ENCODE results near the gene APOC4.

APOC4 gene

GRCh38 chr19:44947041-44947581 lies 5.1 kb downstream of the APOC4 start:
- H3K4me1 ChIP-seq (ENCODE audit: control insufficient read depth, insufficient read depth, low read length, poor library complexity, severe bottlenecking), result no peaks in the 10 kb centered on the region
- no peaks in the 10 kb centered on the region for H3K36me3 ChIP-seq (ENCODE audit: control insufficient read depth, insufficient read depth, low read length)
- no peak overlapping the region for H3K4me3 ChIP-seq (ENCODE audit: insufficient read depth, low read depth, low read length, poor library complexity, severe bottlenecking)
- H3K27ac ChIP-seq (ENCODE audit: insufficient read depth, low read length, poor library complexity, severe bottlenecking), result no peak overlapping the region
- DNase-seq, result no peak
- H3K9me3 ChIP-seq (ENCODE audit: control insufficient read depth, low read length), result no peaks in the 10 kb centered on the region
- no peaks in the 10 kb centered on the region for H3K27me3 ChIP-seq (replicated peaks; ENCODE audit: control insufficient read depth, insufficient read depth, low read length, poor library complexity, severe bottlenecking)

- DNase-seq, result no peak
- Histone ChIP-seq H3K36me3 (ENCODE audit: control insufficient read depth, insufficient read depth, low read length) (no peaks in the 10 kb centered on the region), H3K4me1 (ENCODE audit: control insufficient read depth, insufficient read depth, low read length, poor library complexity, severe bottlenecking) (no peaks in the 10 kb centered on the region), H3K9me3 (ENCODE audit: control insufficient read depth, low read length) (no peaks in the 10 kb centered on the region), H3K27me3 (replicated peaks; ENCODE audit: control insufficient read depth, insufficient read depth, low read length, poor library complexity, severe bottlenecking) (no peaks in the 10 kb centered on the region), H3K4me3 (ENCODE audit: insufficient read depth, low read depth, low read length, poor library complexity, severe bottlenecking) (no peak overlapping the region), H3K27ac (ENCODE audit: insufficient read depth, low read length, poor library complexity, severe bottlenecking) (no peak overlapping the region)
These were observed 6.2 kb downstream of the APOC4 start for GRCh38 chr19:44948237-44948636.

DNA sequence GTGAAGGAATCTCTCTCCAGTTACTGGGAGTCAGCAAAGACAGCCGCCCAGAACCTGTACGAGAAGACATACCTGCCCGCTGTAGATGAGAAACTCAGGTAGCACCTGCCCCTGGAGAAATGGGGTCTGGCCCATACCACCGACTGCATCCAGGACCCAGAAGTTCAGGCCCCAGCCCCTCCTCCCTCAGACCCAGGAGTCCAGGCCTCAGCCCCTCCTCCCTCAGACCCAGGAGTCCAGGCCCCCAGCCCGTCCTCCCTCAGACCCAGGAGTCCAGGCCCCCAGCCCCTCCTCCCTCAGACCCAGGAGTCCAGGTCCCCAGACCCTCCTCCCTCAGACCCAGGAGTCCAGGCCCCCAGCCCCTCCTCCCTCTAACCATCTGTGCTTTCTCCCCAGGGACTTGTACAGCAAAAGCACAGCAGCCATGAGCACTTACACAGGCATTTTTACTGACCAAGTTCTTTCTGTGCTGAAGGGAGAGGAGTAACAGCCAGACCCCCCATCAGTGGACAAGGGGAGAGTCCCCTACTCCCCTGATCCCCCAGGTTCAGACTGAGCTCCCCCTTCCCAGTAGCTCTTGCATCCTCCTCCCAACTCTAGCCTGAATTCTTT lies 6.8 kb downstream of the APOC4 start:
- no peak for DNase-seq
- Histone ChIP-seq H3K27ac (ENCODE audit: insufficient read depth, low read length, poor library complexity, severe bottlenecking) (no peak overlapping the region), H3K36me3 (ENCODE audit: control insufficient read depth, insufficient read depth, low read length) (no peaks in the 10 kb centered on the region), H3K27me3 (replicated peaks; ENCODE audit: control insufficient read depth, insufficient read depth, low read length, poor library complexity, severe bottlenecking) (no peaks in the 10 kb centered on the region), H3K4me1 (ENCODE audit: control insufficient read depth, insufficient read depth, low read length, poor library complexity, severe bottlenecking) (peaks cover 3% of the 10 kb centered on the region), H3K4me3 (ENCODE audit: insufficient read depth, low read depth, low read length, poor library complexity, severe bottlenecking) (no peak overlapping the region), H3K9me3 (ENCODE audit: control insufficient read depth, low read length) (no peaks in the 10 kb centered on the region)

- no peak for DNase-seq
These were observed 7.5 kb downstream of the APOC4 start for GRCh38 chr19:44949550-44949949.

DNA sequence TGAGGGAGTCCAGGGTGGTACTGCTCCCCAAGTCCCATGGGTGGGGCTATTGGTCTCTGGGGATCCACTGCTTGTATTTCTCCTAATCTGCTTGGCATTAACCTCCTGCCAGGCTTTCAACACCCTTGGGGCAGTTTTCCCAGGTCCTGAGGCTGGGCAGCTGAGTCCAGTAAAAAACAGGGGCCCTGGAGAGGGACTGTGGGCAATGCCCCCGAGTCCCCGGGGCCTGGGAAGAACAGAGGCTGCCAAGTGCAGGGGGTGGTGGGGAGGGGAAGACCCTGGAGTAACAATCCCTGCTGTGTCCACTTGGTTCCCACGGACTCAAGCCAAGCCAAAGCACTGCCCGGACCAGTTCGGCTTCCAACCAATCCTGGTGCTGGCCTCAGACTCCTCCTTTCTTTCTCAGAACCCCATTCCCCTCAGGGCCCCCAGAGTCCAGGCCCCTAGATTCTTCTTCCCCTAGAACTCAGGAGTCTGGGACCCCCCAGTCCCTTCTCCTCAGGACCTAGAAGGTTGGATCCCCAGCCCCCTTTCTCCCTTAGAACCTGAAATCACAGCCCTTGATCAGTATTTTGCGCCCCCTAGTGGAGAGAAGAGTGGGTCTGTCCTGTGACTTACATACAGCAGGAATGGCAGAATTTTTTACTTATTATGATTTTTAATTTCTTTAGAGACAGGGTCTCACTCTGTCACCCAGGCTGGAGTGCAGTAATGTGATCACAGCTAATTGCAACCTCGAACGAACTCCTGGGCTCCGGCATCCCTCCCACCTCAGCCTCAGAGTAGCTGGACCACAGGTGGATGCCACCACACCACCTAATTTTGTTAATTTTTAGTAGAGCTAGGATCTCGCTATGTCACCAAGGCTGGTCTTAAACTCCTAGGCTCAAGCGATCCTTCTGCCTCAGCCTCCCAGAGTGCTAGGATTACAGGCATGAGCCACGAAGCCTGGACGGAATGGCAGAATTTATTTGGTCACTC lies 9.4 kb downstream of the APOC4 start:
- no peaks in the 10 kb centered on the region for H3K36me3 ChIP-seq (ENCODE audit: control insufficient read depth, insufficient read depth, low read length)
- peak; percentile 28 to 60 (median 34) for DNase-seq
- H3K9me3 ChIP-seq (ENCODE audit: control insufficient read depth, low read length), result no peaks in the 10 kb centered on the region
- H3K27me3 ChIP-seq (replicated peaks; ENCODE audit: control insufficient read depth, insufficient read depth, low read length, poor library complexity, severe bottlenecking), result no peaks in the 10 kb centered on the region
- H3K4me3 ChIP-seq (ENCODE audit: insufficient read depth, low read depth, low read length, poor library complexity, severe bottlenecking), result no peak overlapping the region
- peaks cover 8% of the 10 kb centered on the region for H3K4me1 ChIP-seq (ENCODE audit: control insufficient read depth, insufficient read depth, low read length, poor library complexity, severe bottlenecking)
- H3K27ac ChIP-seq (ENCODE audit: insufficient read depth, low read length, poor library complexity, severe bottlenecking), result no peak overlapping the region

More at GRCh38 chr19:44949550-44949949, 7.5 kb downstream of the APOC4 start:
- no peaks in the 10 kb centered on the region for H3K27me3 ChIP-seq (replicated peaks; ENCODE audit: control insufficient read depth, insufficient read depth, low read length, poor library complexity, severe bottlenecking)
- H3K4me3 ChIP-seq (ENCODE audit: insufficient read depth, low read depth, low read length, poor library complexity, severe bottlenecking), result no peak overlapping the region
- peaks cover 3% of the 10 kb centered on the region for H3K4me1 ChIP-seq (ENCODE audit: control insufficient read depth, insufficient read depth, low read length, poor library complexity, severe bottlenecking)
- H3K9me3 ChIP-seq (ENCODE audit: control insufficient read depth, low read length), result no peaks in the 10 kb centered on the region
- H3K27ac ChIP-seq (ENCODE audit: insufficient read depth, low read length, poor library complexity, severe bottlenecking), result no peak overlapping the region
- no peaks in the 10 kb centered on the region for H3K36me3 ChIP-seq (ENCODE audit: control insufficient read depth, insufficient read depth, low read length)

- no peaks in the 10 kb centered on the region for H3K27me3 ChIP-seq (replicated peaks; ENCODE audit: control insufficient read depth, insufficient read depth, low read length, poor library complexity, severe bottlenecking)
- no peaks in the 10 kb centered on the region for H3K9me3 ChIP-seq (ENCODE audit: control insufficient read depth, low read length)
- no peaks in the 10 kb centered on the region for H3K36me3 ChIP-seq (ENCODE audit: control insufficient read depth, insufficient read depth, low read length)
- peak overlapping the region; percentile 84 for H3K27ac ChIP-seq (ENCODE audit: insufficient read depth, low read length, poor library complexity, severe bottlenecking)
- H3K4me1 ChIP-seq (ENCODE audit: control insufficient read depth, insufficient read depth, low read length, poor library complexity, severe bottlenecking), result peaks cover 18% of the 10 kb centered on the region
- DNase-seq, result no peak
- peak overlapping the region; percentile 96 for H3K4me3 ChIP-seq (ENCODE audit: insufficient read depth, low read depth, low read length, poor library complexity, severe bottlenecking)
These were observed 12.2 kb downstream of the APOC4 start for GRCh38 chr19:44954278-44954648.

DNA sequence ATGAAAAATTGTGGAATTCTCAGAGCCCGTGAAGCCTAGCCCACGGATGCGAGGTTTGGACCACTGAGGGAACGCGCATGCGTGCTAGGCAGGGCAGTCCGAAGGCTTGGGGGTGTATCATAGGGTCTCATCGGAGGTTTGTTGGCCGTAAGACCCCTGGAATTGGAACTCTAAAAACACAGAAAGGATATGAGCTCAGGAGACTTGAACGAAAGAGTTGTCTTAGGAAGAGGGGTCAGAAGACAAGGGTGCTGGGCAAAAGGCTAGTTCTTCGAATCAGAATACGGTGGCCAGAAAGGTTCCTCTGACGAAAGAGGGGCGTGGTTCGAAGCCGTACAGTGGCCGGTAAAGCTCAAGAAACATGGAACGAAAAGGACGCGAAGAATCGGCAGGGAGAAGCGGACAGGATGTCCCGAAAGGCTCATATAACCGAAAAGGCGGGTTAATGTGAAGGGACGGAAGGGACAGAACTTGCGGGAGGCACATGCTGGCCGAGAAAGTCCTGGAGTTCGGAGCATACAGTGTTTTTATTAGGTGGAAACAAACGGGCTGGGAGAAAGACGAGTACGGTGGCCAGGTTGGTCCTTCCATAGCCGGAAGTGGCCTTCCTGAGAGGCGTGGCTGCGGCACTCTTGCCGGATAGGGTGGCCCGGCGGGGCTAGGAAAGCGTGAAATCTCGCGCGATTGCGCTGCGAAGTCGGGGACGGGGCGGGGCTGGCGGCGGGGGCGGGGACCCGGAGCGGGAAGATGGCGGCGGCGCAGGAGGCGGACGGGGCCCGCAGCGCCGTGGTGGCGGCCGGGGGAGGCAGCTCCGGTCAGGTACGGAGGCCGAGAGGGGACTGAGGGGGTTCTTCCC lies 12.8 kb downstream of the APOC4 start, which contains the start of gene CLPTM1:
Gene CLPTM1, plus strand, starts transcription at position 732 of the 856 bp plus-strand sequence. Its CDS starts 16 bp downstream, at position 748.
- DNase-seq, result peak; percentile 93 to 94 (median 94)
- peaks cover 18% of the 10 kb centered on the region for H3K4me1 ChIP-seq (ENCODE audit: control insufficient read depth, insufficient read depth, low read length, poor library complexity, severe bottlenecking)
- no peaks in the 10 kb centered on the region for H3K9me3 ChIP-seq (ENCODE audit: control insufficient read depth, low read length)
- peaks cover 4% of the 10 kb centered on the region for H3K36me3 ChIP-seq (ENCODE audit: control insufficient read depth, insufficient read depth, low read length)
- peak within 1 kb of the TSS; percentile 84 for H3K27ac ChIP-seq (ENCODE audit: insufficient read depth, low read length, poor library complexity, severe bottlenecking)
- H3K4me3 ChIP-seq (ENCODE audit: insufficient read depth, low read depth, low read length, poor library complexity, severe bottlenecking), result peak within 1 kb of the TSS; percentile 96
- no peaks in the 10 kb centered on the region for H3K27me3 ChIP-seq (replicated peaks; ENCODE audit: control insufficient read depth, insufficient read depth, low read length, poor library complexity, severe bottlenecking)

- Histone ChIP-seq H3K27ac (ENCODE audit: insufficient read depth, low read length, poor library complexity, severe bottlenecking) (peak overlapping the region; percentile 84), H3K4me1 (ENCODE audit: control insufficient read depth, insufficient read depth, low read length, poor library complexity, severe bottlenecking) (peaks cover 18% of the 10 kb centered on the region), H3K36me3 (ENCODE audit: control insufficient read depth, insufficient read depth, low read length) (peaks cover 11% of the 10 kb centered on the region), H3K4me3 (ENCODE audit: insufficient read depth, low read depth, low read length, poor library complexity, severe bottlenecking) (peak overlapping the region; percentile 96), H3K27me3 (replicated peaks; ENCODE audit: control insufficient read depth, insufficient read depth, low read length, poor library complexity, severe bottlenecking) (no peaks in the 10 kb centered on the region), H3K9me3 (ENCODE audit: control insufficient read depth, low read length) (no peaks in the 10 kb centered on the region)
- no peak for DNase-seq
These were observed 13.7 kb downstream of the APOC4 start for GRCh38 chr19:44955505-44956439.

DNA sequence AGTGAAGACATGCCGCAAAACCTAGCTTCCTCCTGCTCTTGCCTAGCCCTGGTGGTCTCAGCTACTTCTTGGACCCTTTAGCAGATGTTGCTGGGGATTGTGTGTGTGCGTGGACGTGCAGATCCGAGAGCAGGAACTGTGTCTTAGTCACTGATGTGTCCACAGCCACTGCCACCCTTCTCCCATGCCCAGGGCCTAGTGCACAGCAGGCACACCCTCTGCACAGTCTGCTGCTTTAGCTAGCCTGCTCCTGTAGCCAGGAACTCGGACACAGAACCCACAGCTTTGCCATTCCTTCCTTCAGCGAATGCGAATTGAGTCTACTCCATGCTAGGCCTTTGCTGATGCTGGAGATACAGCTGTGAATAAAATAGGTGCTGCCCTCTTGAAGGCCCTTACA lies 15.5 kb downstream of the APOC4 start:
- H3K27me3 ChIP-seq (replicated peaks; ENCODE audit: control insufficient read depth, insufficient read depth, low read length, poor library complexity, severe bottlenecking), result no peaks in the 10 kb centered on the region
- no peak for DNase-seq
- H3K4me3 ChIP-seq (ENCODE audit: insufficient read depth, low read depth, low read length, poor library complexity, severe bottlenecking), result no peak overlapping the region
- H3K27ac ChIP-seq (ENCODE audit: insufficient read depth, low read length, poor library complexity, severe bottlenecking), result no peak overlapping the region
- H3K4me1 ChIP-seq (ENCODE audit: control insufficient read depth, insufficient read depth, low read length, poor library complexity, severe bottlenecking), result peaks cover 18% of the 10 kb centered on the region
- H3K36me3 ChIP-seq (ENCODE audit: control insufficient read depth, insufficient read depth, low read length), result peaks cover 26% of the 10 kb centered on the region
- H3K9me3 ChIP-seq (ENCODE audit: control insufficient read depth, low read length), result no peaks in the 10 kb centered on the region
